HL-60/S4 treated with phorbol 12-myristate 13-acetate at 8.2 ng/mL for 4 days and 3 days (cell line): ENCODE data around the gene RESP18.

Experiments
- in situ Hi-C: fragments of 300-500 bp; cut with MboI; formaldehyde crosslinking; loops from 2 replicates; pipeline ENCODE4 v1.15.0; 2022; ENCODE audit warnings: low sequenced_read_pairs

RESP18 gene

GRCh38 chr2:219325657-219326315 lies 6.8 kb downstream of the RESP18 start:
- in situ Hi-C loops = no loop called here

GRCh38 chr2:219325136-219325535 lies 7.4 kb downstream of the RESP18 start:
- in situ Hi-C loops = no loop called here

- in situ Hi-C loops = loop anchor here (25.0 kb wide), 1 partner anchor 286 kb away; the partner anchor contains the start of gene CFAP65
These were observed 9.1 kb downstream of the RESP18 start for GRCh38 chr2:219323434-219323833.

GRCh38 chr2:219314804-219315468 lies 17.6 kb downstream of the RESP18 start:
- in situ Hi-C loops = loop anchor here (25.0 kb wide), 1 partner anchor 278 kb away; the partner anchor contains the start of gene CFAP65

- in situ Hi-C loops = loop anchor here (25.0 kb wide), 1 partner anchor 275 kb away; the partner anchor contains the start of gene CFAP65
These were observed 19.8 kb downstream of the RESP18 start for GRCh38 chr2:219312683-219313263.

GRCh38 chr2:219309278-219309677 lies 23.3 kb downstream of the RESP18 start, which contains the start of gene PTPRN:
TSS of gene PTPRN (minus strand) at chr2:219309401. CDS start at chr2:219309332, 69 bp downstream.
- in situ Hi-C loops = loop anchor here (25.0 kb wide), 1 partner anchor 272 kb away; the partner anchor contains the start of gene CFAP65

- in situ Hi-C loops = loop anchor here (25.0 kb wide), 1 partner anchor 271 kb away; the partner anchor contains the start of gene CFAP65
These were observed 24.1 kb downstream of the RESP18 start for GRCh38 chr2:219308142-219309101.

GRCh38 chr2:219306047-219306446 lies 26.5 kb downstream of the RESP18 start:
- in situ Hi-C loops = loop anchor here (25.0 kb wide), 1 partner anchor 269 kb away; the partner anchor contains the start of gene CFAP65

GRCh38 chr2:219304223-219304622 lies 28.3 kb downstream of the RESP18 start:
- in situ Hi-C loops = loop anchor here (25.0 kb wide), 1 partner anchor 267 kb away; the partner anchor contains the start of gene CFAP65

GRCh38 chr2:219302412-219302968 lies 30.1 kb downstream of the RESP18 start:
- in situ Hi-C loops = loop anchor here (25.0 kb wide), 1 partner anchor 265 kb away; the partner anchor contains the start of gene CFAP65

- in situ Hi-C loops = loop anchor here (25.0 kb wide), 1 partner anchor 263 kb away; the partner anchor contains the start of gene CFAP65
These were observed 32.5 kb downstream of the RESP18 start for GRCh38 chr2:219300022-219300421.

GRCh38 chr2:219299372-219299760 lies 33.2 kb downstream of the RESP18 start:
- in situ Hi-C loops = no loop called here

- in situ Hi-C loops = no loop called here
These were observed 33.7 kb downstream of the RESP18 start for GRCh38 chr2:219298759-219299371.

- in situ Hi-C loops = no loop called here
These were observed 34.6 kb downstream of the RESP18 start for GRCh38 chr2:219297766-219298456.

GRCh38 chr2:219296631-219297391 lies 35.7 kb downstream of the RESP18 start:
- in situ Hi-C loops = no loop called here

GRCh38 chr2:219296142-219296541 lies 36.4 kb downstream of the RESP18 start:
- in situ Hi-C loops = no loop called here

GRCh38 chr2:219294356-219295351 lies 37.9 kb downstream of the RESP18 start:
- in situ Hi-C loops = no loop called here
